OCI-LY1 (cell line): ENCODE data around the gene RANBP9.

Source experiments
- H2AFZ ChIP-seq: fragments of 200-600 bp; sonication (generic), shearing (Covaris generic); 2 replicates; pipeline ENCODE4 v1.6.0; 2014; ENCODE audit warnings: antibody characterized with exemption, mild to moderate bottlenecking, low read length
- H3F3A ChIP-seq: fragments of 200-600 bp; sonication (generic), shearing (Covaris generic); 2 replicates; pipeline ENCODE4 v1.6.0; 2014; ENCODE audit warnings: mild to moderate bottlenecking, antibody characterized with exemption, low read length, moderate library complexity; ENCODE audit not compliant: insufficient read depth
- H3K27ac ChIP-seq: fragments of 200-600 bp; sonication (generic); 2 replicates; pipeline ENCODE4 v1.5.1; 2014; ENCODE audit warnings: low read length, mixed run types, mild to moderate bottlenecking, low read depth; ENCODE audit not compliant: poor library complexity, severe bottlenecking
- H3K27me3 ChIP-seq: fragments of 200-600 bp; sonication (generic); 2 replicates; pipeline ENCODE4 v1.6.0; 2014; ENCODE audit warnings: antibody characterized with exemption, mild to moderate bottlenecking, low read length, moderate library complexity; ENCODE audit not compliant: insufficient read depth
- H3K36me3 ChIP-seq: fragments of 200-600 bp; sonication (generic); 2 replicates; pipeline ENCODE4 v1.6.1; 2014; ENCODE audit warnings: mild to moderate bottlenecking, antibody characterized with exemption, low read length, moderate library complexity, mixed read lengths; ENCODE audit not compliant: insufficient read depth
- H3K4me1 ChIP-seq: fragments of 200-600 bp; sonication (generic); 2 replicates; pipeline ENCODE4 v1.5.1; 2014; ENCODE audit warnings: mild to moderate bottlenecking, low read length, moderate library complexity; ENCODE audit not compliant: insufficient read depth, severe bottlenecking
- H3K4me2 ChIP-seq: fragments of 200-600 bp; sonication (generic), shearing (Covaris generic); 2 replicates; pipeline ENCODE4 v1.6.1; 2014; ENCODE audit warnings: low read length
- H3K4me3 ChIP-seq: fragments of 200-600 bp; sonication (generic); 2 replicates; pipeline ENCODE4 v1.5.1; 2014; ENCODE audit warnings: low read length, low read depth, mild to moderate bottlenecking, mixed read lengths; ENCODE audit not compliant: poor library complexity, severe bottlenecking
- H3K79me2 ChIP-seq: fragments of 200-600 bp; shearing (Covaris generic); 2 replicates; pipeline ENCODE4 v1.6.1; 2016; ENCODE audit warnings: mixed run types, low read length, mixed read lengths; ENCODE audit not compliant: insufficient read depth
- H3K9ac ChIP-seq: fragments of 200-600 bp; sonication (generic), shearing (Covaris generic); 2 replicates; pipeline ENCODE4 v1.6.1; 2014; ENCODE audit warnings: mild to moderate bottlenecking, low read length, mixed read lengths
- H3K9me2 ChIP-seq: fragments of 200-600 bp; sonication (generic), shearing (Covaris generic); 2 replicates; pipeline ENCODE4 v1.6.1; 2014; ENCODE audit warnings: low read depth, mild to moderate bottlenecking, low read length, mixed read lengths
- H3K9me3 ChIP-seq: fragments of 200-600 bp; shearing (Covaris generic); 2 replicates; pipeline ENCODE4 v1.6.1; 2014; ENCODE audit warnings: low read length, mixed read lengths
- H4K20me1 ChIP-seq: fragments of 200-600 bp; sonication (generic), shearing (Covaris generic); 2 replicates; pipeline ENCODE4 v1.6.0; 2016; ENCODE audit warnings: mild to moderate bottlenecking, low read length; ENCODE audit not compliant: insufficient read depth
- CTCF ChIP-seq: fragments of 200-600 bp; sonication (generic), shearing (Covaris generic); IDR thresholded peaks from 2 replicates; pipeline ENCODE4 v1.5.1; 2017; ENCODE audit warnings: mild to moderate bottlenecking, antibody characterized with exemption, low read length, moderate library complexity, mixed read lengths
- EZH2 ChIP-seq: fragments of 200-600 bp; sonication (generic), shearing (Covaris generic); IDR thresholded peaks from 2 replicates; pipeline ENCODE4 v1.8.0; 2017; ENCODE audit warnings: borderline replicate concordance, mixed run types, mild to moderate bottlenecking, antibody characterized with exemption, low read length, moderate library complexity, mixed read lengths

Gene RANBP9

GRCh38 chr6:13662651-13663334, 48.8 kb downstream of the RANBP9 start:
- Histone ChIP-seq H3K27ac (no peak overlapping the region), H3K36me3 (no peaks in the 10 kb centered on the region), H3K79me2 (peaks cover 91% of the 10 kb centered on the region), H3K4me3 (no peak overlapping the region), H3K4me1 (peaks cover 31% of the 10 kb centered on the region), H3K9ac (no peak overlapping the region), H3F3A (no peaks in the 10 kb centered on the region), H3K9me3 (no peaks in the 10 kb centered on the region), H3K27me3 (no peaks in the 10 kb centered on the region), H3K9me2 (no peaks in the 10 kb centered on the region), H3K4me2 (no peak overlapping the region), H2AFZ (no peak overlapping the region), H4K20me1 (no peaks in the 10 kb centered on the region)
- TF ChIP-seq EZH2 (no peak), CTCF (no peak)

DNA sequence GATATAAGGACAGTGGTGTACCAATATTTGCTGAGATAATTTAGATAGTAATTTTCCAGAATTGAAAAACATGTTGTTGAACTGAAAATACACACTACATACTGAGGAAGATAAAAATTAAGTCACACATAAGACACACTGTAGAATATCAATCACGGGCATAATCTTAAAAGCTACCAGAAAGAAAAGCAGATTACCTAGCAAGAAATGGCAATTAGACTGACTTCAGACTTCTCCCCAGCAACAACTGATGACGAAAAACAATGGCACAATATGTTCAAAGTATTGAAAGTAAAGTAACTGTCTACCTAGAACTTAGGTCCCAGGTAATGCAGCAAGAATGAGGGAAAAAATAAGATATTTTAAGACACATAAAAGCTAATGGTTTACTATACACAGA, 50.0 kb downstream of the RANBP9 start:
- TF ChIP-seq EZH2 (no peak), CTCF (no peak)
- no peaks in the 10 kb centered on the region for H4K20me1 ChIP-seq

DNA sequence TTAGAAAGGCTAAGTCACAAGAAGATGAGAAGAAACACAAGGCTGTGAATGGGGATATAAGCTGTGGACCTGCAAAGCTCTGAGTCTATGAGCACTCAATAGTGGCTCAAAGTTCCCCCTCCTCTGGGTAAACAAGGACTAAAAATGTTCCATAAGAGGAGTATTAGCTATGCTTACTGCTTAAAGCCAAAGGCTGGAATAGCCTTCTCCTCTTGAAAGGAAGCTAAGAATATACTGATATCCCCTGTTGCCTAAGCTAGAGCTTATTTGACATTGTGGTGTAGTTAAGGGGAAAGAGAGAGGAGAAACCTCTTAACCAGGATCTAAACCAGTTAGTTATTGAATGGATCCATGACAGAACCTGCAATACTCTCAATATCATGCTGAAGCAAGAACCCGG, 50.7 kb downstream of the RANBP9 start:
- Histone ChIP-seq H3K27me3 (no peaks in the 10 kb centered on the region), H3K4me1 (peaks cover 28% of the 10 kb centered on the region), H3K9me2 (no peaks in the 10 kb centered on the region), H3K4me2 (no peak overlapping the region), H3K9me3 (no peaks in the 10 kb centered on the region), H3K27ac (no peak overlapping the region), H3K36me3 (no peaks in the 10 kb centered on the region), H2AFZ (no peak overlapping the region), H3K9ac (no peak overlapping the region), H3K79me2 (peaks cover 72% of the 10 kb centered on the region), H4K20me1 (no peaks in the 10 kb centered on the region), H3K4me3 (no peak overlapping the region), H3F3A (no peaks in the 10 kb centered on the region)
- TF ChIP-seq EZH2 (no peak), CTCF (no peak)

More for the DNA sequence above, 50.0 kb downstream of the RANBP9 start:
- Histone ChIP-seq H2AFZ (no peak overlapping the region), H3K27ac (no peak overlapping the region), H3K27me3 (no peaks in the 10 kb centered on the region), H3F3A (no peaks in the 10 kb centered on the region), H3K4me3 (no peak overlapping the region), H3K9me3 (no peaks in the 10 kb centered on the region), H3K36me3 (no peaks in the 10 kb centered on the region), H3K79me2 (peaks cover 79% of the 10 kb centered on the region), H3K9ac (no peak overlapping the region), H3K4me2 (no peak overlapping the region), H3K9me2 (no peaks in the 10 kb centered on the region), H3K4me1 (peaks cover 31% of the 10 kb centered on the region)
